Renal pelvis (tissue), 4 donors: ENCODE data around the gene UTP25. TPM values are rescaled to one million over a fixed set of nuclear protein-coding genes. Genes with fewer than 3 reads are reported as not detected.
A peak's percentile ranks its signal among the peaks of the same experiment; 100 is the strongest.

Source experiments
- DNase-seq: peaks from one replicate; pipeline ENCODE4 v3.0.0-alpha.2; 2013
- polyA plus RNA-seq, 3 donors: library from polyadenylated mRNA; unstranded; fragments of 120-200 nt; gene quantifications; one replicate each; pipeline ENCODE4 v1.2.1, GENCODE V29; 2013; ENCODE audit not compliant: insufficient read length in 3 of 3

UTP25 gene
- polyA plus RNA-seq, 3 donors, result 9.1 to 12.1 (median 11.3) TPM

DNA sequence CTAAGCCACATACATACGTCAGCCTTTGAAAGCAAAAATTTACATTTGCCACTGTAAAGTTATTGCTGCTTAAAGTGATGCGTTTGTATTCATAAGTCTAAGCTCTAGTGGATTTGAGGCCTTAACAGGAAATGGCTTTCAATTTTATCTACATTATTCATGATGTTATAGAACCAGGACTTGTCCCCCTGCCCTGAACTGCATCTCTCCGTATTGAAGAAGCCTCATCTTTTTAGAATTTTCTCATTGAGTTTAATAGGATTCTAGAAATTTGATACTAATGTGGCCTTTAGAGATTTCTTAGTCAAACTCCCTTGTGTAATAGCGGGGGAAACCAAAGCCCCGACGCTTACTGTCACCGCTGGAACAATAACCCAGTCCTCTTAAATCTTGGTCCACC, 9.9 kb downstream of the UTP25 start:
- DNase-seq, result no peak

DNA sequence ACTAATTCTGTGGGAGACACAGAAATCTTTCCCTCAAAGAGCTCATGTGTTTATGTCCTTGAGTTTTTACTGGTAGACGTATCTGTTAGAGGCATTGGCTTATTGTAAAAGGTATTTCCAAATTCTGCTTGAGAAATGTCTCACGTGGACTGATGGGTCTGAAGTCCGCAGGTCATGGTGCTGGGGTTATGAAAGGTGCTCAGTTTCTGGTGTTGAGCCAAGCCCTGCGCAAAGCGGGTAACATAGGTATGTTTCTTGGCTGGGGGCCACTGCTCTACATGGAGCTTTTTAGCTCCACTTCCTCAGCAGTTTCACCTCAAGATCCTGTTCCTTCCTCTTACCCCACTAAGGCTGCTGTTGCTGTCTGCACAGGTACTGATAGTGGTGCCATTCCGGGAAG, 10.8 kb downstream of the UTP25 start:
- no peak for DNase-seq

DNA sequence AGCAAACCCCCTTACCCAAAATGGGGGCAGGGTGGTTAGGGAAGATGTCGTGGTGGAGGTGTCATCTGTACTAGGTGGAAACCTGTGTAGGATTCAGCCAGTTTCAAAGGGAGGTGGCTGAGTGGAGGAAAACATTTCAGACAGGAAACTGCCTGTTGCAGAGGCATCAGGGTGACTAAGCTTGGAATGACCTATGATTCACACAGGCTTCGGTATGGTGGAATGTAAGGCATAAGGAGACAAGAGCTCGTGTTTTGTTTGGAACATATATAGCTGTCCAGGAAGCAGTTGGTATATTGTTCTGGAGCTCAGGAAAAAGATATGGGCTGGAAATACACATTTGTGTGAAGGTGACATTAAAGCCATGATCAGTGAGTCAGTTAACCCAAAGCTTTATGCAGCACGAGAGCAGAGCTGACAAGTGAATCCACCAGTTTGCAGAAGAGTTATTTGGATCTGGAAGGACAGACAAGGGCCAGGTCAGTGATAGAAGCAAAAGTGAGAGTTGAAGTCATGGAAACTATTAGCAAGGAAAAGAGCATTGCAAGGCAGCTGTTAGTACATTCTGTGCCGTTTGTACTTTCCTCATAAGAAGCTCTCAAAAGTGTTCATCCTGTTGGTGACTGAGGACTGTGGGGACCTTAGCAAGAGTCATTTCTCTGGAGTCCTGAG, 12.2 kb downstream of the UTP25 start:
- DNase-seq, result no peak

DNA sequence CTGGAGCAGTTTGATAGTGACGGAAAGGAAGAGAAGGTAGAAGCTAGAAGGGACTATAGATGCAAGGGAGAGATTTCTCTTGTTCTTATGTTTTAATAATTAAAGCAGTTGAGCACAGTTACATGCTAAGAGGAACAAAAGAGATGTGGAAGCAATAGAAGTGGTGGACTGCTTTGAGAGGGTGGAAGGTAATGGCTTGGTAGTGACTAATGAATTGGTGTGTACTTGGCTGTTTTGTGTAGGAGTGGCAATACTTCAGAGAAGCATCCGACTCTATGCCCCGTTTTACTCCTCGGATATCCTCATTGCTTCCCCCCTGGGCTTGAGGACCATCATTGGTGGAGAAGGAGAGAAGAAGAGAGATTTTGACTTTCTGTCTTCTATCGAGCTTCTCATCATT, 12.8 kb downstream of the UTP25 start:
- no peak for DNase-seq

DNA sequence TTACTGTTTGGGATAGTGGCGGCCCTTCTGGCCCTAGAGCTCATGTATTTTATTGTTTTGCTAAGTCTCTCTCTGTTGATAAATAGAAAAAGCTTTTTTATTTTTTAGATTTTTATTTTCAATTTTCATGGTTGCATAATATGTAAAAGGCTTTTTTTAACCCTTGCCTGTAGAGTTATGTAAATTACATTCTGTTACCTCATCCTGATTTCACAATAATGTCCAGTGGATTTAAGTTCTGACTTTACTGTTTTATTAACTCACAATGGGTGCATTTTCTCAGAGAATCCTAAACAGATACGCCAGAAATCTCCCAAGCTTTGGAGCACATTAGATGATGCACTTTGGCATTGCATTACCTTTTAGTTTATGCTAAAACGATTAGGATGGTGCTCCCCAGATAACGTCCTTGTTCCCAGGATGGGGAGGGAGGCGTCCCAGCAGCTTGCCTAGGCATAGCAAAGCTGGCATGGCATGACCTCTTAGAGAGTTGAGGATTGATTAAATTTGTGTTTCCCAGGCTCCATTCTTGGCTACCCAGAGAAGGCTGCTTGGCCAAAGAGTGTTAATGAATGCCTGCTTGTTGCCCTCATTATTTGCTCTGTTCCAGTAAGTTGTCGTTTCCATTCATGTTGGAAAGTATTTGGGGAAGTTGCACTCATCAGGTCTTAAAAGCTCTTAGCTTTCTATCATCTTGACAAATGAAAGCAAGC, 17.1 kb downstream of the UTP25 start:
- DNase-seq, result no peak

DNA sequence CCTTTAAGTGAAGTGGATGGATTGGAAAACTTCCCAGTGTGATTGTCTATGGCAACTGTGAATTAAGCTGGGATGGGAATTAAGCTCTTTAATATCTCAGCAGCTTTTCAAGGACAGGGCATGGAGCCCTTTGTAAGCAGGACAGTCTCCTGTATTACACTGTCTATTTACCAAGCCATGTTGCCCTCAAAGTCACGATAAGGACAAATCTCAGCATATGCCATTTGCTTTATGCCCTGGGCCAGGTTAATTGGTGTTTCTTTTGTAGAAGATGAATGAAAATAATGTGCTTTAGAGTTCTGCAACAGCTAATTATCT, 17.6 kb downstream of the UTP25 start:
- no peak for DNase-seq

DNA sequence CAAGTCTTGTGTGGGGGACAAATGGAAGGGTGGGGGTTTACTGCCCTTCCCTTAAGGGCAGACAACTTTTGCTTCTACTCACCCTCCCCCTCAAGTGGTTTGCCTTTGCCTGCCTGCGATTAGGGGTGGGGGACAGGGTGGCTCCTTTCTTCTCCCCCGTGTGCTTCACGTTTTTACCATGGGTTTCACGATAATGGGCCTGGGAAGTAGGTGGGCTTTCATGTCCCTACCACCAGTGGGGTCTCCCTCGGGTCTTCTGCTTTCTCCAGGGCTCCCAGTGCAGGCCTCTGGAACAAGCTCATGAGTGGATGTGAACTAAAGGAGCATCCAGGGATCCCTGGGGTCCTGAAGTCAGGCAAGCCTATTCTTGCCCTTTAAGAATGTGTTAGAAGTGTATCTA, 21.6 kb downstream of the UTP25 start:
- no peak for DNase-seq

DNA sequence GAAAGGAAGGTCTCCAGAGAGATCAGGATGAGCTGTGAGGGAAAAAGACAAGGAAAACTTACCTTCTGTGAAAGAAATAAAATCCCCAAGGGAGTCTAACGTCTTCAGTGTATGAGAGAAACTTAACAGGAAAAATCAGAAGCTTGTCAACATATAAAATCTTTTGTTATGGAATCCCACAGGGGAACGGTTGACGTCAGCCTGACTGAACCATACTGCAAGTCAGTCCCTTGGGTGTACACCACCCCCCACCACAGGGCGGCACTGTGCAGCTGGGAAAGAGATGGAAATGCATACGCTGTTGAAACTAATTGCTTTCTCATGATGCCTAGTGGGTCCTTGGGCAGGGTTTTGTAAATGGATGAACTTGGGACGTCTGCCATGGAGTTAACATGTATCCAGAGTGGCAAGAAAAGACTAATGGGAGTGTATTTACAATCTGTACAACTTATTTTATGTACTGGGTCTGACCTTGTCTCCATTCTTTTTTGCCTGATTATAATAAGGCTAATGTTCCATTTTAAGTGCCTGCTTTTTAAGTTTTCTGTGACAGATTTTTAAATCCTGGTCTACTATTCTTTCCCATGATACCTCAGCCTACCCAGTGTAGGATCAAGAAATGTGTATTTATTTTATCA, 22.7 kb downstream of the UTP25 start:
- no peak for DNase-seq

DNA sequence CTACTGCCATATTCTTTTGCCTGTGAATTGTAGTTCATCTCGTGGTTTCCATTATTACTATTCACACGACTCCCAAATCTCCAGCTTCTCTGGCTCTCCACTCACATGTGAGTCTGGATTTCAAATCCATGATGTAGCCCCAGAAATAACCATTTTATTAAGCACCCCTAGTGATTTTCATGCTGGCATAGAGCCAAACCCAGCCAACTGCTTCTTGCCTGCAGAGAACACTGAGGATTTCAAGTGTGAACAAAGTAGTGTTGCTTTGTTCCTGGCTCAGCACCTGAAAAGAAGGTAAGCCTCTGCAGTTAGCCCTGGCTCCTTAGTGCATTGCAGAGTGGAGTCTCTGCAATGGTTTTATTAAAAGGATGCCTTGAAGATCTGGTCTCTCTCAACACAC, 25.9 kb downstream of the UTP25 start:
- no peak for DNase-seq

DNA sequence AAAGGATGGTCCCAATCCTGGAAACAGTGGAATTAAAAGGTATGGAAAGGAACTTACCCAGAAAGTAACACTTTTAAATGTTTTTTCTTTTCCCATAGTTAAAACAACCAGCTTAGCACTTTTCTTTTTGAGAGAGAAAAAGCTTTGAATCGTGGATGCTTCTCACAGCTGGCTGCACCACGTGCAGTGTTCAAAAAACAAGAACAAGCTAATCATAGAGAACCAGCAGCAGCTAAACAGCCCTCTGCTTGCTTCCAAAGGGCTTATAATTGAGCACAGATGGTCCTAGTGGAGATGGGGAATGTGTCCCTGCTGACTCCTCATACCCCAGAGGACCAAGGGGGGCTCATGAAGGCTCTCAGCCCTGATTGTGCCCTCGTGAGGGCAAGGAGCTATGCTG, 26.4 kb downstream of the UTP25 start:
- no peak for DNase-seq

DNA sequence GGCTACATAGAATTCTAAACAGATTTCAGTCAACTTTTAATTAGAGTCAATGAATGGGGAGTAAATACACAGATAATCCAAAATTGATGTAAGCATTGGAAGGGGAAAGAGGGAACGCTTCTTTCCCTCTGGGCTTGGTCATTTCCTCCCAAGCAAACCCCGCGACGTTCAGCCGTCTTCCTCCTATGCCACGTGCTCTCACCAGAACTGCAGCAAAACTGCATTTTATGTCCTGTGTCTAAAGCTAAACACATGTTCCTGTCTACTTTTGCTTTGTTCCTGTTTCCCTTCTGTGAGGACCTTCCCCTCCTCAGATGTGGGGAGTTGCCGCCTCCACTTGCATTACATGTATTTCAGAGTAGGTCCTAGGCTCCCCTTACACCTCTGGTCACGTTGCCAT, 27.2 kb downstream of the UTP25 start:
- DNase-seq, result no peak

DNA sequence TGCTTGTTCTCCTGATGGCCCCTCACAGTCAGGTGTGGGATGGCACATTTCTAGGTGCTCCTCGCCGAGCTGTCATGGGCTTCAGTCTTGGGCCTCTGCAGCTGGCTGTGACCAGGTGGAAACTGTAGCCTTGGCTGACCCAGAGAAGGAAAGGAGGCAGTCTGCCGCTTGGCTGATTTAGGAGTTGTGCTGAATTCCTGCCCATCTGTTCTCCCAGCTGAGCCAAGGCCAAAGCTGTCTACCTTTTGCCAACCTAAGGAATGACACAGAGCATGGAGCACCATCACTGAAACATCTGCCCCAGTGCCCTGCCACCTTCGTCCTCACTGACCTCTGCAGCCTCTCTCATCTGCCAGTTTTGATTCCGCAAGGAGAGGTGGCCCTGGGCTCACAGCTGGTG, 27.9 kb downstream of the UTP25 start:
- DNase-seq, result no peak

DNA sequence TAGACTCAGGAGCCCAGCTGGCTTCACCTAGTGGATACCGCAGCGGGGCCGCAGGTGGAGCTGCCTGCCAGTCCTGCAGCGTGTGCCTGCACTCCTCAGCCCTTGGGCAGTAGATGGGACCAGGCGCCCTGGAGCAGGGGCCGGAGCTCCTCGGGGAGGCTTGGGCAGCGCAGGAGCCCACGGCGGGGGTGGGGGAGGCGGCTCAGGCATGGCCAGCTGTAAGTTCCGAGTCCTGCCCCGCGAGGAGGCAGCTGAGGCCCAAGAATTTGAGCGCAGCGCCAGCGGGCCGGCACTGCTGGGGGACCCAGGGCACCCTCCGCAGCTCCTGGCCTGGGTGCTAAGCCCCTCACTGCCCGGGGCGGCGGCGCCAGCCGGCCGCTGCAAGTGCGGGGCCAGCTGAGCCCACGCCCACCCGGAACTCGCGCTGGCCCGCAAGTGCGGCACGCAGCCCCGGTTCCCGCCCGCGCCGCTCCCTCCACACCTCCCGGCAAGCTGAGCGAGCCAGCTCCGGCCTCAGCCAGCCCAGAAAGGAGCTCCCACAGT, 30.9 kb downstream of the UTP25 start:
- DNase-seq, result no peak

DNA sequence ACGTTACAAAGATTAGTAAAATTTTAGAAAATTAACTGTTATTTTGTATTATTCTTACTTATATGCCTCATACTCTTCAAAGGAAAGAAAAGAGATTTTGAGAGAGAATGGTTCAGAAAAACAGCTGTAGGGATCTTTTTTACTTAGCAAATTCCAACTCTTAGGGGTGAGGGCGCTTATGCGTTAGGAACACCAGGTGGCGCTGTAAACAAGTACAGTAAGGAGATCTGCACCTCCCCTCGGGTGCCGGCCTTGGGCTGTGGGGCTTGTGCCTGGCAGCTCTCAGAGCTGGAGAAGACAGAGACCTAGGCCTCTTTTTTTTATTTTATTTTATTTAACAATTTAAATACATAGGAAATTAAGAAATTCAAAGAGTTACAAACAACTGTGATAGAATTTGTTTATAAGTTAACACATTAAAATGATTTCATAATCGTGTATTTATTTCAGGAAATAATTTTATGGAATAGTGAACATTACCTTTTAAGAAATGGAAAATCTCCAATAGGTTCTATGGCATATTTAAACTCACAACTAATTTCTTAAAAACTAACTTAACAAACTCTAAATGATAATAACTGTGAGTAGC, 32.6 kb downstream of the UTP25 start:
- peak; percentile 72 for DNase-seq

DNA sequence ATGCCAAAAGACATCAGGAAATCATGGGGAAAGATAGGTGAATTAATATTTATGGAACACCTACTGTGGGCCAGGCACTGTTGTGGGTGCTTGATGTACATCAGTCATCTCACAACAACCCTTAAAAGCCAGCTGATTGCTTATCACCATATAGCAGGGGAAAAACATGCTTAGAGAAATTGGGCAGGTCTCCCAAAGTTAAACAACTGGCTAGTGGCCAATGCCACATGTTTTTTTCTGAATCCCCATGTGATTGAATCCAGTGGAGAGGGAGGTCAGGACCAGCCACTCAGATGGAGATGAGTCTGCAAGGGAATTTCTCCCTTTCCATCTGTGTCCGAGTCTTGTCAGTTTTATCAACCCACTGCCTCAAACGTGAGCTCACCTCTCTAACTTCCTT, 33.5 kb downstream of the UTP25 start:
- DNase-seq, result no peak

DNA sequence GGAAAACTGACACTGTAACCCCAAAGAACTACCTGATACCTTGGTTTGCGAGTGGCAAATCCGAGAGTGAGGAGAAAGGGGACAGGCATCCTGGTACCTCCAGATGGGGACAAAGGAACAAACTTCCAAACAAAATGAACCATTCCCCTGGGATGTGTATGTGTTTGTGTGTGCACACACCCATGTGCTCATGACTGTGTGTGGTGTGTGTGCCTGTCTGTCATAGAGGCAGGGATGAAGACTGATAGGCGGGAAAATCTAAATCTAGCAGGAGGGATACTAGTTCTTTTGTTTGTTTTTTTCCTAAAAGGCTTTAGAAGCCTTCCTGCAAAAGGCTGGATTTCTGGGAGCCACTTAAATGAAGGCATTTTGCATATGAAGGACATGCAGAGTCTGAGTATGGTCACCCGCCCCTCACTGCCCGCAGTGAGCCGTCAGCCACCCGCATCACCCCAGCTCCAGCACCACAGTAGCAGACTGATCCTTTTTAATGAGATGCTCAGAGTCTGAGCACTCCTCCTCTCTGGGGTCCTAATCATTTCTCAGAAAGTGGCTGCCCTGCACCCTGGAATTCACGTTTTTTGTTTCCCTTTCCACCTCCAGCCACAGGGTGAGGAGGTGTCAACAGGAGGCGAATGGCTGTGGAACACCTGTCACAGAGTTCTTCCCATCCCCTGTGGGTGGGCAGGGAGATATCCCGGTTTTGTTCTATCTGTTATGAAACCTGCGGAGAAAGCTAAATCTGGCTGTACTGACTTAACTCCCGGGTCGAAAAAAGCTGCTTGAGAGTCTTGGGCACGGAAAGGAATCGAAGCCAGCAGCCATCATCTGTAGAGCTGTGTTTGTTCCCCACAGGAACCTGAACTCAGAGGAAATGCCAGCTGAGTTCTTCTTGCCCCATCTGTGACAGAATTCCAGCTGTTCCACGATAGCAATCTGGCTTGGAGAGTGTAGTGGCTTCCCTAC, 34.9 kb downstream of the UTP25 start:
- DNase-seq, result no peak

DNA sequence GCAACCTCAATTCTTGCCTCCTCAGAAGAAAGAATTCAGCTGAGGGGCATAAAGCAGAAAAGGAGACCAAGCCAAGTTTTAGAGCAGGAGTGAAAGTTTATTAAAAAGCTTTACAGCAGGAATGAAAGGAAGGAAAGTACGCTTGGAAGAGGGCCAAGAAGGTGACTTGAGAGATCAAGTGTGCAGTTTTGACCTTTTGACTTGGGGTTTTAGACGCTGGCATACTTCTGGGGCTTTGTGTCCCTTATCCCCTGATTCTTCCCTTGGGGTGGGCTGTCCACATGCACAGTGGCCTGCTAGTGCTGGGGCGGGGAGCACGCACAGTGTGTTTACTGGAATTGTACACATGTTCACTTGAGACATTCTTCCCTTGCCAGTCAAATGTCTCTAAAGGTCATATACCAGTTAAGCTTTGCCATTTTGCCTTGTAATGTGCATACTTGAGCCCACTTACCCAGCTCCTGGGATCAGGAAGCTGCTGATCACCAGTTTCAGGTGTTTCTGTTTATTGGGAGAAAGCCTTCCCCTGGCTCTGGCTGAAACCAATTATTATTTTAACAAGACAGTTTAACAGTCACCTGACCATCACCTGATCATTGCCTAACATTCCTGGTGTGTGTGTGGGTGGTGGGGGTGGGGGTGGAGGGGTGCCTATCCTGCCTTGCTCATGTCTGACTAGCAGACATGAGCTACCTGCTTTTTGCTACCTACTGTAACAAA, 36.2 kb downstream of the UTP25 start:
- no peak for DNase-seq

DNA sequence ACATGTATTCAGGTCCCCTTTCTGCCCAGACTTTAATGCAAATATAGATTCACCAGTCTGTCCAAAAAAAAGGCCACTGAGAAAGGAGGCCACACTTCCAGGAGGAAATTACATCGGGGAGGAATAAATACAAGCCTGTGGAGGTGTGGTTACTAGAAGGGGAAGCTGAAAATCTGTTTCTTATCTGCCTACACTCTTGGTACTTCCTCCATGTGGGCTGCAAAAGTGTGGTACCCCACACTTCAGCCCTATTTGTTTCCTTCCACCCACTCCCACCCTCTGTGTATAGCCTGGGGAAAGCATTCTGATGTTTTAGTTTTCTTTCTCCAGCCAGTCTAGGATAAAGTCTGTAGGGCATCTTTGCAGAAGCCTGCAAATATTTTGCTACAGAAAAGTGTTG, 38.4 kb downstream of the UTP25 start:
- DNase-seq, result no peak

DNA sequence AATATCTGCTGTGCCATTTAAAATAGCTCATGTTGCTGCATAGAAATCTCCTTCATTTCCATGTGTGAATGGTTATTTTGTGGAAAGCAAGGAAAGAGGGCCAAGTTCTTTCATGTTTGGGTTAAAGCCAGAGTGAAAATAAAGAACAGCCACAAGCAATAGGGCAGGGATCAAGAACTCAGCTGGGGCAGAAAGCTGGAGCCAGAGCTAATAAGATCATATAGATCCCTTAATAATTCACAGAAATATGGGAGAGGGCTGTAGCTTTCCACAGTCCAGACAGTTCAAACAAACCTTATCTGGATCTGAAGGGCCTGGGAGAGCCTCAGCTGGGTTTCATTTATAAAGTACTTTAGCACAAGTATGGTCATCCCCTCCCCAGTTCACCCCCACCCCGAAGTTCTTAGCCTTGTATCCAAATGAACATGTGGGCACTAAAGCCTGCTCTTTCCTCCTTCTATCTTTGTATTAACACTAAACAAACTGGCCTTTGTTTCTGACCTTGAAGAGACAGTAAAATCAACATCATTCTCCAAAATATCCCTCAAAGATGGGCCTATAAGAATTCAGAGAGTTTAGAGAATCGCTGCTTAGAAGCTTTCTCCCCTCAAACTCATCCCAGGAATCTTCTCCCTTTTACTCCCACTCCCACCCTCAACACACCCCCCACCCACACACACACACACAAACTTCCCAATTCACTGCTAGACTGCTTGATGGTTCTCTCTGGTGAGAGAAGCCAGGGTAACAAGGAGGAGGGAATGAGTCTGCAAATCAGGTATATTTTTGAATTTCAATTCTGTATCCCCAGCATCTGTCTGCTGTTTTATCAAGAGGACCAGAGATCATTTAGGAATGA, 41.7 kb downstream of the UTP25 start:
- no peak for DNase-seq
